ENCODE results near the gene CCDC85C. TPM values are rescaled to one million over a fixed set of nuclear protein-coding genes. Genes with fewer than 3 reads are reported as not detected.

CCDC85C gene
- total RNA-seq, 4 donors from 2014 or later: 0.34 to 1.7 (median 0.80) TPM

DNA sequence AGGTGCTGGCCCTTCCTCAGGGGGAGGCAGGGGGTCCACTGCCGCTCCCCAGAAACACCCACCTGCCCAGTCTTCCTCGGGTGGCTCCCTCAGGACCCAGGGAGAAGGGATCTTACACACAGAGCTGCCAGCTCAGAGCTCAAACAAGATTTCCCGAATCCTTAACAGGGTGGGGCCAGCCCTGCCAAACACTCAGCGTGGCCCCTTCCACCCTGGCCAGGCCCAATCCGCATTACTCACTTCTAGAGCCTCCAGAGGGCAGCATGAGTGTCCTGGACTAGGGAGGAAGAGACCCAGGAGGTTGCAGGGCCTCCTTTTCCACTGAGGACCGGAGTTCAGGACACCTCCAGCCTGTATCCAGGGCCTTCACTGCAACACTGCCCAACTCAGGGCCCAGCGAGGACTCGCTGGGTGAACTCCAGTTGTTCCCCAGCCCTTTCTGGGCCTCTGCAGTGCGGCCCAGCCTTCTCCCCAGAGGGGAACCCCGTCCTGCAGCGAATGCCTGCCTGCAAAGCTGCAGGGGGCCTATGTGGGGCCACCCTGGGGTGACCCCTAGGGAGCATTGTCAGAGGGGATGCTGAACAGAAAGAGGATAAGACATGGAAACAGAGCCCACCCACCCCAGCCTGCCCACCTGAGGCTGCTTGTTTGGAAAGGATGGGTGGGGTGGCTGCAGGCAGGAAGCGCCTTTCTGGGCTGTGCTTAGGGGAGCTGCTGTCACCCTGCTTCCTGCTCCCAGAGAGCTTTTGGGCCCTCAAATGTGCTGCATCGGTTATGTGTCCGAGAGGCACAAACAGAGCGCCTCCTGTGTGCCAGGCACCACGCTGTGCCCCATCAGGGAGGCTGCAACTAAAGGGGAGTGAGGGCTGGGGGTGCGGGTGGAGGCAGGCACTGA lies 79.0 kb downstream of the CCDC85C start:
- TF ChIP-seq, protein P1, sequence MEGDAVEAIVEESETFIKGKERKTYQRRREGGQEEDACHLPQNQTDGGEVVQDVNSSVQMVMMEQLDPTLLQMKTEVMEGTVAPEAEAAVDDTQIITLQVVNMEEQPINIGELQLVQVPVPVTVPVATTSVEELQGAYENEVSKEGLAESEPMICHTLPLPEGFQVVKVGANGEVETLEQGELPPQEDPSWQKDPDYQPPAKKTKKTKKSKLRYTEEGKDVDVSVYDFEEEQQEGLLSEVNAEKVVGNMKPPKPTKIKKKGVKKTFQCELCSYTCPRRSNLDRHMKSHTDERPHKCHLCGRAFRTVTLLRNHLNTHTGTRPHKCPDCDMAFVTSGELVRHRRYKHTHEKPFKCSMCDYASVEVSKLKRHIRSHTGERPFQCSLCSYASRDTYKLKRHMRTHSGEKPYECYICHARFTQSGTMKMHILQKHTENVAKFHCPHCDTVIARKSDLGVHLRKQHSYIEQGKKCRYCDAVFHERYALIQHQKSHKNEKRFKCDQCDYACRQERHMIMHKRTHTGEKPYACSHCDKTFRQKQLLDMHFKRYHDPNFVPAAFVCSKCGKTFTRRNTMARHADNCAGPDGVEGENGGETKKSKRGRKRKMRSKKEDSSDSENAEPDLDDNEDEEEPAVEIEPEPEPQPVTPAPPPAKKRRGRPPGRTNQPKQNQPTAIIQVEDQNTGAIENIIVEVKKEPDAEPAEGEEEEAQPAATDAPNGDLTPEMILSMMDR (IDR thresholded peaks at IDR 0.05; ENCODE audit: low read depth): no peak

GRCh38 chr14:99524091-99524661 lies 79.8 kb downstream of the CCDC85C start:
- TF ChIP-seq, protein P1 (IDR thresholded peaks at IDR 0.05; ENCODE audit: low read depth): no peak

DNA sequence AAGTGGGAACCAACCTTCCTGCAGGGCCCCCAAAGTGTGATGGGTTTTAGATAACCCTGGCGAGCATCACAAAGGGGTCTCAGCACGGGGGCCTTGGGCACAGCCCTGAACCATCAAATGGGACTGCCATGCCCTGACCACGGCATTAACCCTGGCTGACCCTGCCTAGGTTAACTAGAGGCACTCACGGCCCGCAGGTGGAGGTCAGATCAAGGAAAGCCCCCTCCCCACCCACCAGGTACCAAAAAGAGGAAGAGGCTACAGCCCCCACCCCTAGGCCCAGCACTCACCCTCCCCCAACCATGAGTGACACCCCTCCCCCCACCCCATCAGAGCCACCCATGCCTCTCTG lies 80.3 kb downstream of the CCDC85C start:
- TF ChIP-seq, protein P1 (IDR thresholded peaks at IDR 0.05; ENCODE audit: low read depth): no peak

DNA sequence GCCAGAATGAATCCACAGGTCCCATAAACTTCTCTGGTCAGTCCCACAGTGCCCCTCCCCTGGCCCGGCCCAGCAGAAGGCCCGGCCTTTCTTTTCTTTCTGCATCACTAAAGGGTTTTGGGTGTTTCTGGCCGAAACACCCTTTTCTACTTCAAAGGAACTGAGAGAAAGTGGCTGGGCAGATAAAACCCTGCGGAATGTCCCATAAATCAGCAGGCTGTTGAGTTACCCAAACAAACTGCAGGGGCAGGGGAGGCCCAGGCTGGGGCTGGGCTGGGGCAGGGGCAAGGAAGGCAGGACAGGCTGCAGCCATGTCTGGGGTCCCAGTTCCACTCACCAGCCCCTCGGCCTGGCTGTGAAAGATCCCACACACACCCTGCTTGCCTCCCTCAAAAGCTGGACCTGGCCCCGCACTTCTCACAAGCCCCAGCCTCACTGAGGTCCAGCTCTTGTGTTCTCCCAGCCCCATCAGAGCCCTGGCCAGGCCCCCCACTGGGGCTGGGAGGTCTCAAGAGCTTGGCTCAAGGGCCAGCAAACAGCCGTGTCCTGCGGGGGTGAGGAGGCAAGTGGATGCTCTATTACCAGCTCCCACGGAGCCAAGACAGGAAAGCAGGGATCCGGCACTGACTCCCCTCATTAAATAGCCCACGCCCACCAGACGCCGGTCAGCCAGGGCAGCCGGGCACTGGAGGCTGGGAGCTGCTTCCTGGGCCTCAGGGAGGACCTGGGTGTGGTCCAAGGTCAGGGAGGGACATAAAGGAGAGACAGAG lies 80.9 kb downstream of the CCDC85C start:
- TF ChIP-seq, protein P1 (IDR thresholded peaks at IDR 0.05; ENCODE audit: low read depth): no peak

DNA sequence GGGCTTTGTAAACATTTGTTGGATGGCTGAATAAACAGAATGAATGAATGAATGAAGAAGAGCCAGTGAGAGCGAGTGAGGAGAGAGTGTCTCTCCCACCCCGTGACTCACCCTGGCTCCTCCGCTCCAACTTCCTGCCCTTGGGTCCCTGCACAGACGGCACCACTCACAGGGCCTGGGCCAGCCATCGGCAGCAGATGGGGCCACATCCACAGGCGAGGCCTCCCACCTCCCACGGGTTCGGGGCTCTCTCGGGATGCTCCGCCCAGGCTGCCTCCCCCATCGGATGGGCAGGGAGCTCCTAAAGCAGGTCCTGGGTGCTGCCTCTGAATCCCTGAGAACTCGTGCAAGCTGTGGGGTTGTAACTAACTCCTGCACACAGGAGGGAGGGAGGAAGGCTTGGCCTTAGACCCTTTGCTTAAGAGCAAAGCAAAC lies 81.5 kb downstream of the CCDC85C start:
- TF ChIP-seq, protein P1 (IDR thresholded peaks at IDR 0.05; ENCODE audit: low read depth): no peak

- TF ChIP-seq, protein P1 (IDR thresholded peaks at IDR 0.05; ENCODE audit: low read depth): no peak
Measured at GRCh38 chr14:99522025-99522401, 82.0 kb downstream of the CCDC85C start.

Measured in subcutaneous adipose tissue (tissue), 4 donors.